A673 (cell line): Measurements from ENCODE around the gene COMMD2. TPM values are rescaled to one million over a fixed set of nuclear protein-coding genes. Genes with fewer than 3 reads are reported as not detected.

Experiments
- BruUV-seq: library from RNA; stranded (reverse); fragments of 400-500 nt; replicated peaks from 2 replicates; lab custom pipeline; 2021; lab: Mats Ljungman, UMichigan
- CTCF ChIA-PET: fragments of 300-600 bp; sonication (Branson Sonifier 250); formaldehyde crosslinking; loops from one replicate; lab custom pipeline; 2022; ENCODE audit warnings: antibody characterized with exemption; lab: Charles Lee
- POLR2A ChIA-PET: fragments of 300-600 bp; sonication (Branson Sonifier 250); formaldehyde crosslinking; loops from one replicate; lab custom pipeline; 2022; ENCODE audit warnings: antibody characterized with exemption; ENCODE audit not compliant: low non-redundant PET; lab: Charles Lee
- DNase-seq: peaks from one replicate; pipeline ENCODE4 v3.0.0-alpha.2; 2015; ENCODE audit warnings: low spot score
- H3K27ac ChIP-seq: fragments of 200-600 bp; sonication (generic); 2 replicates; pipeline ENCODE4 v1.5.1; 2016; ENCODE audit warnings: mixed run types, low read depth, mild to moderate bottlenecking, mixed read lengths, antibody characterized with exemption, low read length; ENCODE audit not compliant: poor library complexity, severe bottlenecking
- H3K27me3 ChIP-seq: fragments of 200-600 bp; sonication (generic); replicated peaks from 2 replicates; pipeline ENCODE4 v1.6.1; 2017; ENCODE audit warnings: mixed run types, low read depth, mild to moderate bottlenecking, mixed read lengths, antibody characterized with exemption, low read length; ENCODE audit not compliant: insufficient read depth, poor library complexity
- H3K36me3 ChIP-seq: fragments of 200-600 bp; sonication (generic); 2 replicates; pipeline ENCODE4 v1.6.1; 2016; ENCODE audit warnings: mixed run types, mild to moderate bottlenecking, mixed read lengths, antibody characterized with exemption, low read length; ENCODE audit not compliant: insufficient read depth, poor library complexity, severe bottlenecking
- H3K4me1 ChIP-seq: fragments of 200-600 bp; sonication (generic); 2 replicates; pipeline ENCODE4 v1.6.1; 2017; ENCODE audit warnings: mixed run types, mild to moderate bottlenecking, mixed read lengths, antibody characterized with exemption, low read length; ENCODE audit not compliant: insufficient read depth, poor library complexity, severe bottlenecking
- H3K4me3 ChIP-seq: fragments of 200-600 bp; sonication (generic); 2 replicates; pipeline ENCODE4 v1.5.1; 2016; ENCODE audit warnings: low read depth, mixed run types, mild to moderate bottlenecking, mixed read lengths, low read length; ENCODE audit not compliant: poor library complexity, severe bottlenecking
- H3K9me3 ChIP-seq: fragments of 200-600 bp; sonication (generic); 2 replicates; pipeline ENCODE4 v1.6.1; 2016; ENCODE audit warnings: mixed run types, low read depth, mild to moderate bottlenecking, mixed read lengths, antibody characterized with exemption, low read length; ENCODE audit not compliant: poor library complexity, severe bottlenecking
- CTCF ChIP-seq: fragments of 300-800, 200-600 bp; sonication (generic); conservative IDR thresholded peaks from 2 replicates; pipeline ENCODE4 v1.5.1; 2017; ENCODE audit warnings: low read depth, mild to moderate bottlenecking, antibody characterized with exemption, low read length, moderate library complexity, mixed read lengths
- EZH2 ChIP-seq: fragments of 200-600 bp; sonication (generic); IDR thresholded peaks from 2 replicates; pipeline ENCODE4 v1.6.1; 2017; ENCODE audit warnings: borderline replicate concordance, low read depth, mild to moderate bottlenecking, mixed read lengths, antibody characterized with exemption, low read length; ENCODE audit not compliant: poor library complexity, severe bottlenecking
- intact Hi-C: fragments of 100-400 bp; cut with micrococcal nuclease; formaldehyde crosslinking; loops from one replicate; pipeline ENCODE4 v1.10.0; 2022; ENCODE audit not compliant: unreplicated experiment
- total RNA-seq: library from RNA; stranded (reverse); gene quantifications from 2 replicates; pipeline ENCODE4 v1.2.3, GENCODE V29; 2021

The COMMD2 gene
- total RNA-seq, 1 experiment from 2014 or later = 51.6 TPM

DNA sequence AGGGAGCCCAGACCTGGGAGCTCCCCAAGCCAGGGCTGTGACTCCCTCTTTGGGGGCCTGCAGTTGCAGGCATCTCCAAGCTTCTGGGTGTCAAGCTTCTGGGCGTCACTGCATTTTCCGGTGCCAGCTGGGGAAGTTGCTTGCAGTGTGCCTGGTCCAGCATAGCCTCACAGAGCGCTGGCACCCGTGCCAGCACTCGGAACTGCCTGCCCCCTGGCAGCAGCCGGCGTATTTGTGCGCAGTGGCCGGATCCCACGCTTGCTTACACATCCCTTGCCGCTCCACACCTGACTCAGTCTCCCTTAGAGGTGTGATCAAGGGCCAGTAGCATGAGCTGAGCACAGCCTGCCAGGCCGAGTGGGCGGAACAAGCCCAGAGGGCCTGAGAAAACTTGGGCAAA lies 37.0 kb downstream of the COMMD2 start:
- H3K4me1 ChIP-seq = peaks cover 6% of the 10 kb centered on the region
- TF ChIP-seq CTCF = no peak
- TF ChIP-seq EZH2 = no peak
- H3K9me3 ChIP-seq = no peaks in the 10 kb centered on the region
- BruUV-seq = no TSS peak
- intact Hi-C loops = no loop called here
- H3K27me3 ChIP-seq = no peaks in the 10 kb centered on the region
- DNase-seq = no peak
- H3K36me3 ChIP-seq = no peaks in the 10 kb centered on the region
- no peak overlapping the region for H3K27ac ChIP-seq
- H3K4me3 ChIP-seq = no peak overlapping the region
- CTCF ChIA-PET = interaction anchor here (0.9 kb wide), 1 partner anchor 185 kb away, joined by 3 read pairs; no protein-coding TSS in a partner anchor
- POLR2A ChIA-PET = no interaction called here

- Histone ChIP-seq H3K27me3 (no peaks in the 10 kb centered on the region), H3K9me3 (no peaks in the 10 kb centered on the region), H3K4me1 (peaks cover 6% of the 10 kb centered on the region), H3K4me3 (no peak overlapping the region), H3K27ac (no peak overlapping the region), H3K36me3 (no peaks in the 10 kb centered on the region)
- intact Hi-C loops = no loop called here
- TF ChIP-seq CTCF (no peak), EZH2 (no peak)
- DNase-seq = no peak
- ChIA-PET POLR2A (no interaction called here), CTCF (no interaction called here)
- BruUV-seq = no TSS peak
These were observed 38.3 kb downstream of the COMMD2 start for GRCh38 chr3:149713730-149714654.

DNA sequence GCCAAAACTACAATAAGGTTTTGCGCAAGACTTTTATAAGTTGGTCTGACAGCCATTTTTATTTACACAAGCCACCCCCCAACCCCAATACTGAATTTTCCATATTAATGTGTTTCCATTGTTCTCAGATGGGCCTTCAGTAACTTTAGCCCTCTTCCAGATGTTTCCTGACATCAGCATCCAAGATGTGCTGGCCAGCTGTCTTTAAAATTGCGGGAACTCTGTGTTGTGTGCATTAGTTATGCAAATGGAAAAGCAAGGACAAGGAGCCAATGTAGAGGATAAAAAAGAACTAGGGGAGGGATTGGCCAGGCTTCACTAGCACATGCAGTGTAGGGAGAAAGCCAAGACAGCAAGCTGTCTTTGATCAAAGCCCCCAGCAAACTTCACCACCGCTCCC lies 45.4 kb downstream of the COMMD2 start:
- Histone ChIP-seq H3K27me3 (no peaks in the 10 kb centered on the region), H3K4me3 (no peak overlapping the region), H3K36me3 (no peaks in the 10 kb centered on the region), H3K27ac (no peak overlapping the region), H3K9me3 (no peaks in the 10 kb centered on the region), H3K4me1 (peaks cover 17% of the 10 kb centered on the region)
- TF ChIP-seq CTCF (no peak), EZH2 (no peak)
- CTCF ChIA-PET = no interaction called here
- POLR2A ChIA-PET = no interaction called here
- peak; percentile 55 for DNase-seq
- intact Hi-C loops = no loop called here
- BruUV-seq = no TSS peak
